Psoas muscle (tissue), 8 donors: Measurements from ENCODE around the gene LCLAT1. TPM values are rescaled to one million over a fixed set of nuclear protein-coding genes. Genes with fewer than 3 reads are reported as not detected.

Experiments used
- ATAC-seq, 4 donors: fragments of 200-7000 bp; cut with Tn5 transposase; one replicate each; pipeline ENCODE4 v1.9.1; 2020; ENCODE audit warnings: moderate library complexity in 3 of 4, mild to moderate bottlenecking in 2 of 4
- DNase-seq, 2 donors: peaks; one replicate each; pipeline ENCODE4 v3.0.0-alpha.2; 2020
- H3K27ac ChIP-seq: fragments of 200-600 bp; one replicate; pipeline ENCODE4 v1.8.0; 2022
- H3K27me3 ChIP-seq, 3 donors: fragments of 200-600 bp in 1 of 3; one replicate each; pipeline versions ENCODE4 v1.6.1 to v1.8.0; 2013 to 2022; ENCODE audit warnings: low read length in 2 of 3, mild to moderate bottlenecking in 2 of 3, moderate library complexity in 1 of 3; ENCODE audit not compliant: insufficient read depth in 3 of 3
- H3K36me3 ChIP-seq, 2 donors: fragments of 200-600 bp in 1 of 2; one replicate each; pipeline versions ENCODE4 v1.6.1 to v1.8.0; 2013 to 2022; ENCODE audit warnings: low read depth in 1 of 2, mild to moderate bottlenecking in 1 of 2, moderate library complexity in 1 of 2; ENCODE audit not compliant: insufficient read depth in 1 of 2
- H3K4me1 ChIP-seq: fragments of 200-600 bp; one replicate; pipeline ENCODE4 v1.8.0; 2022
- H3K4me3 ChIP-seq: fragments of 200-600 bp; one replicate; pipeline ENCODE4 v1.8.0; 2022; ENCODE audit warnings: mild to moderate bottlenecking
- H3K9me3 ChIP-seq: fragments of 200-600 bp; one replicate; pipeline ENCODE4 v1.8.0; 2022
- CTCF ChIP-seq: fragments of 200-600 bp; IDR thresholded peaks from one replicate; pipeline ENCODE4 v1.8.0; 2022; ENCODE audit warnings: antibody characterized with exemption
- WGBS, 3 donors: extraction: QIAGEN DNeasy Blood & Tissue Kit; methylation state at CpG; one replicate each; pipeline versions ENCODE4 v1.1.6 to v1.1.7; 2013; 5-methylcytosine and 5-hydroxymethylcytosine counted together
- intact Hi-C, 2 donors: fragments of 100-400 bp; cut with DNase I; formaldehyde crosslinking; loops; one replicate each; pipeline versions ENCODE4 v1.11.0 to v1.14.2; 2022
- polyA plus RNA-seq, 3 donors: library from polyadenylated mRNA; stranded (reverse); fragments of 200-250 nt; gene quantifications; one replicate each; pipeline ENCODE4 v1.2.3, GENCODE V29; 2013
- total RNA-seq, 4 donors: library from RNA; stranded (reverse); fragmentation: NEBNext Ultra II Directional in 2 of 4; extraction: Animal tissue kit (Norgen Biotek cat#: 25700) in 2 of 4; gene quantifications; one replicate each; pipeline versions ENCODE4 v1.2.1 to v1.2.4, GENCODE V29; 2021 to 2023
- donor health status: healthy with polysubstance abuse.
- donor health status: DM: no; HTN: no; CAD: no; lungs with moderate emphysema.
- donor health status: Bipolar disorder and iron deficiency.
- donor health status: healthy.
- donor health status: DM: yes; HTN: yes; CAD: no.
- donor health status: DM: no; HTN: no; CAD: no.
- donor health status: DM: no; HTN: no; CAD: no.
- donor health status: DM: yes; HTN: yes; CAD: no.

The LCLAT1 gene
- total and polyA plus RNA-seq, 7 donors, result 4.2 to 18.8 (median 6.0) TPM

DNA sequence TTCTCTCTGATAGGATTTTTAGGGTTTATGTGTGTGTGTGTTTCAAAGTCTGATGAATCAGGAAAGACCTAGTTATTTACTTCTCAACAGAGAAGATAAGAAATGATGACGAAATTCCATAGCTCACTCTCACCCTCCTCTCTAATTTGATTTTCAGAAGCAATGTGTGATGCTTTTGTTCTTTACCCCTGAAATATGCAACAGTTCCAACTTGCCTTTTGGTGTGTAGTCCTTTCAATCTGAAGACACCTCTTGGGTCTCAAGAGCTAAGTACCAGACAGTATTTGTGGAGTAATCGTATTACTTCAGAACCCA, 18.7 kb upstream of the LCLAT1 start:
- TF ChIP-seq CTCF, result no peak
- intact Hi-C loops, result no loop called here
- H3K27me3 ChIP-seq, result no peaks in the 10 kb centered on the region
- ATAC-seq, result no peak
- H3K27ac ChIP-seq, result no peak overlapping the region
- H3K4me3 ChIP-seq, result no peak overlapping the region
- H3K36me3 ChIP-seq, result no peaks in the 10 kb centered on the region
- H3K9me3 ChIP-seq, result no peaks in the 10 kb centered on the region
- 93 to 97% (median 94%) methylated on average over 2 of the region's 2 CpGs for WGBS, 3 donors
- no peaks in the 10 kb centered on the region for H3K4me1 ChIP-seq
- no peak for DNase-seq

- no peak for TF ChIP-seq CTCF
- Histone ChIP-seq H3K27ac (no peak overlapping the region), H3K4me3 (no peak overlapping the region), H3K9me3 (no peaks in the 10 kb centered on the region), H3K36me3 (no peaks in the 10 kb centered on the region), H3K4me1 (no peaks in the 10 kb centered on the region), H3K27me3 (no peaks in the 10 kb centered on the region)
- intact Hi-C loops, result no loop called here
- DNase-seq, result no peak
- no peak for ATAC-seq
- WGBS, 3 donors, result 83 to 89% (median 86%) methylated on average over 3 of the region's 3 CpGs
Observed at GRCh38 chr2:30428827-30429461, 18.1 kb upstream of the LCLAT1 start.

DNA sequence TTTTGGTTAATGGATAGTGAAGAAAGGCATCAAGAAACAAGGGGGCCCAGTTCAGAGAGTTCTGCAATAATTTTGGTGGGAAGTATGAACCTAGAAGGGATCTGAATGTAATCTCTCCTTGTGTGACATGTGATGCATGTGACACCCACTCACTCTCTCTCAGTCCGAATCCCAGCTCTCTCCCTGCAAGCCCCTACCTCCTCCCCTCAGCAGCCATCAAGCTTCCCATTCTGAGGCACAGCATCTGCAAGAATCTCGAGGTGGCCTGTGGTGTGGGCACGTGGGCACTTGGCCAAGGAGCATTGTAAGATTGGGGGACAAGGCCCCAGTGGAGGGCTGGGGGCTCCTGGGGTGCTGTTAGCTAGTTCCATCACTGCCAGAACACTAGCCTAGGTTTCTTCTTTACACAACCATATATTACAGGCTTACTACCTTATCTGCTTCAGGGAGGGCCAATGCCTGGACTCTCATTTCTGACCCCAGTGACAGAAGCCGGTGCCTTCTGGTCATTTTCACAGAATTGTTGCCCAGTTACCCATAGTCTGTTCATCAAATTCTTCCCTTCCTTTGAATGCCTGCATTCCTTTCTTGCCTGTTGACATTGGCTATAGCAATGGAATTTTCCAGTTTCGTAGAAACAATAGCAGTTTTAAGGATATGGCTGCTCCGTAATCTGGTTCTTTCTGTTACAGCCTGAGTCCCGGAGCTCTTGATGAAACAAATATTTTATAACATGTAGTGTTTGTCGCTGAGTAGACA, 13.3 kb upstream of the LCLAT1 start:
- H3K4me3 ChIP-seq, result no peak overlapping the region
- no peak overlapping the region for H3K27ac ChIP-seq
- intact Hi-C loops, result no loop called here
- no peaks in the 10 kb centered on the region for H3K4me1 ChIP-seq
- DNase-seq (no peak), ATAC-seq (no peak)
- TF ChIP-seq CTCF, result no peak
- H3K9me3 ChIP-seq, result no peaks in the 10 kb centered on the region
- H3K36me3 ChIP-seq, result no peaks in the 10 kb centered on the region
- H3K27me3 ChIP-seq, result no peaks in the 10 kb centered on the region
- 84 to 86% (median 86%) methylated on average over 8 of the region's 8 CpGs for WGBS, 3 donors

- no peak overlapping the region for H3K27ac ChIP-seq
- WGBS, 3 donors, result 91 to 95% (median 91%) methylated on average over 4 of the region's 4 CpGs
- ATAC-seq, result no peak
Observed at GRCh38 chr2:30434708-30435107, 12.3 kb upstream of the LCLAT1 start.

More at GRCh38 chr2:30434708-30435107, 12.3 kb upstream of the LCLAT1 start:
- DNase-seq, result no peak
- intact Hi-C loops, result no loop called here
- Histone ChIP-seq H3K36me3 (no peaks in the 10 kb centered on the region), H3K4me3 (no peak overlapping the region), H3K4me1 (no peaks in the 10 kb centered on the region), H3K9me3 (no peaks in the 10 kb centered on the region), H3K27me3 (no peaks in the 10 kb centered on the region)
- no peak for TF ChIP-seq CTCF
